Panc1 (cell line): ENCODE measurements around the gene HSPA12A. TPM values are rescaled to one million over a fixed set of nuclear protein-coding genes. Genes with fewer than 3 reads are reported as not detected.

ENCODE experiments used
- ATAC-seq: fragments of 200-7000 bp; cut with Tn5 transposase; 2 replicates; pipeline ENCODE4 v1.9.1; 2020; ENCODE audit warnings: mild to moderate bottlenecking, moderate library complexity
- BruUV-seq: library from RNA; stranded (reverse); fragments of 400-500 nt; replicated peaks from 2 replicates; lab custom pipeline; 2021; lab: Mats Ljungman, UMichigan
- CTCF ChIA-PET: fragments of 300-600 bp; sonication (Branson Sonifier 250); formaldehyde crosslinking; loops from one replicate; lab custom pipeline; 2022; ENCODE audit warnings: antibody characterized with exemption; lab: Charles Lee
- POLR2A ChIA-PET: fragments of 300-600 bp; sonication (Branson Sonifier 250); formaldehyde crosslinking; loops from one replicate; lab custom pipeline; 2022; ENCODE audit warnings: antibody characterized with exemption; lab: Charles Lee
- DNase-seq: peaks from one replicate; pipeline ENCODE4 v3.0.0-alpha.2; 2010; ENCODE audit warnings: low read depth, low spot score
- H3K27ac ChIP-seq: 2 replicates; pipeline ENCODE4 v1.5.1; 2011; ENCODE audit warnings: mild to moderate bottlenecking, low read length, inconsistent platforms
- H3K27me3 ChIP-seq: fragments of 200-500 bp; sonication (Bioruptor generic); 2 replicates; pipeline ENCODE4 v1.6.0; 2014; ENCODE audit warnings: low read length, inconsistent platforms; ENCODE audit not compliant: control insufficient read depth, insufficient read depth
- H3K36me3 ChIP-seq: fragments of 200-500 bp; sonication (Bioruptor generic); 2 replicates; pipeline ENCODE4 v1.5.1; 2014; ENCODE audit warnings: inconsistent platforms, mild to moderate bottlenecking, low read length, moderate library complexity; ENCODE audit not compliant: control insufficient read depth, insufficient read depth
- H3K4me1 ChIP-seq: 2 replicates; pipeline ENCODE4 v1.5.1; 2011; ENCODE audit warnings: inconsistent platforms, mild to moderate bottlenecking, low read length, moderate library complexity; ENCODE audit not compliant: control insufficient read depth, insufficient read depth
- H3K4me3 ChIP-seq, 2 experiments: 2 replicates each; pipeline ENCODE4 v1.5.1; 2011 to 2012; ENCODE audit warnings: low read depth in 2 of 2, low read length in 2 of 2, mild to moderate bottlenecking in 2 of 2, inconsistent platforms in 1 of 2, moderate library complexity in 1 of 2
- H3K9me3 ChIP-seq: fragments of 200-500 bp; sonication (Bioruptor generic); 2 replicates; pipeline ENCODE4 v1.5.1; 2014; ENCODE audit warnings: low read depth, mild to moderate bottlenecking, inconsistent platforms, low read length, moderate library complexity; ENCODE audit not compliant: control insufficient read depth, insufficient read depth
- POLR2AphosphoS5 ChIP-seq: IDR thresholded peaks from 2 replicates; pipeline ENCODE4 v1.6.1; 2012; ENCODE audit warnings: mild to moderate bottlenecking, low read depth, low read length, moderate library complexity
- SIN3A ChIP-seq: IDR thresholded peaks from 2 replicates; pipeline ENCODE4 v1.6.1; 2012; ENCODE audit warnings: low read depth, mild to moderate bottlenecking, low read length, moderate library complexity, borderline replicate concordance; ENCODE audit not compliant: insufficient read depth
- TCF7L2 ChIP-seq: IDR thresholded peaks from 2 replicates; pipeline ENCODE4 v1.6.1; 2011; ENCODE audit warnings: mild to moderate bottlenecking, low read depth, low read length, inconsistent platforms
- in situ Hi-C: cut with HindIII; loops from 2 replicates; pipeline ENCODE4 v1.10.0; 2016; ENCODE audit warnings: low sequenced_read_pairs, low pct_unique_long_range_greater_than_20kb
- intact Hi-C: fragments of 100-400 bp; cut with micrococcal nuclease; formaldehyde crosslinking; loops from one replicate; pipeline ENCODE4 v1.10.0; 2022; ENCODE audit not compliant: unreplicated experiment
- total RNA-seq: library from RNA; stranded (reverse); gene quantifications from one replicate; pipeline ENCODE4 v1.2.1, GENCODE V29; 2021; ENCODE audit not compliant: unreplicated experiment
- TF ChIP-seq, protein P1 (sequence below): fragments of 450-650 bp; IDR thresholded peaks from 2 replicates; pipeline ENCODE4 v1.5.1; 2017; ENCODE audit warnings: mild to moderate bottlenecking
- TF ChIP-seq, protein P2 (sequence below), 2 experiments: IDR thresholded peaks; 2 replicates each; pipeline ENCODE4 v1.6.1; 2011 to 2012; ENCODE audit warnings: low read depth in 2 of 2, control low read depth in 1 of 2, low read length in 1 of 2, mild to moderate bottlenecking in 1 of 2, moderate library complexity in 1 of 2; ENCODE audit not compliant: insufficient read depth in 1 of 2

The HSPA12A gene
- total RNA-seq, 1 experiment from 2014 or later: 7.7 TPM

DNA sequence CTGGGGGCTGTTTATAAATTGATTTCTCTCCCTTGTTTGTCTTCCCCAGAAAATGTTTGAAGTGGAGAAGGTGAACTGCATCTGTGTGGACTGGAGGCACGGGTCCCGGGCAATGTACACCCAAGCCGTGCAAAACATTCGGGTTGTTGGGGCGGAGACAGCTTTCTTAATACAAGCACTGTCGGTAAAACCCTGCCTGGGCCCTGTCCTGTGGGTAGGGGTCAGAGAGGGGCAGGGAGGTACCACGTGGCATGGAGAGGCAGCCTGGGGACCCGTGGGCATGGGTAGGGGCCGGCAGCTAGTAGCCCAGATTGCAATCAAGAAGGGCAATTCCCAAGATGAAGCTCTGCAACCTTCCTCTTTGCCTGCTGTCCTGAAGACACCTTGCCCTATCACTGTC is 115.6 kb downstream of the HSPA12A start:
- TF ChIP-seq, protein P1, sequence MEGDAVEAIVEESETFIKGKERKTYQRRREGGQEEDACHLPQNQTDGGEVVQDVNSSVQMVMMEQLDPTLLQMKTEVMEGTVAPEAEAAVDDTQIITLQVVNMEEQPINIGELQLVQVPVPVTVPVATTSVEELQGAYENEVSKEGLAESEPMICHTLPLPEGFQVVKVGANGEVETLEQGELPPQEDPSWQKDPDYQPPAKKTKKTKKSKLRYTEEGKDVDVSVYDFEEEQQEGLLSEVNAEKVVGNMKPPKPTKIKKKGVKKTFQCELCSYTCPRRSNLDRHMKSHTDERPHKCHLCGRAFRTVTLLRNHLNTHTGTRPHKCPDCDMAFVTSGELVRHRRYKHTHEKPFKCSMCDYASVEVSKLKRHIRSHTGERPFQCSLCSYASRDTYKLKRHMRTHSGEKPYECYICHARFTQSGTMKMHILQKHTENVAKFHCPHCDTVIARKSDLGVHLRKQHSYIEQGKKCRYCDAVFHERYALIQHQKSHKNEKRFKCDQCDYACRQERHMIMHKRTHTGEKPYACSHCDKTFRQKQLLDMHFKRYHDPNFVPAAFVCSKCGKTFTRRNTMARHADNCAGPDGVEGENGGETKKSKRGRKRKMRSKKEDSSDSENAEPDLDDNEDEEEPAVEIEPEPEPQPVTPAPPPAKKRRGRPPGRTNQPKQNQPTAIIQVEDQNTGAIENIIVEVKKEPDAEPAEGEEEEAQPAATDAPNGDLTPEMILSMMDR: no peak
- no peak for TF ChIP-seq TCF7L2

DNA sequence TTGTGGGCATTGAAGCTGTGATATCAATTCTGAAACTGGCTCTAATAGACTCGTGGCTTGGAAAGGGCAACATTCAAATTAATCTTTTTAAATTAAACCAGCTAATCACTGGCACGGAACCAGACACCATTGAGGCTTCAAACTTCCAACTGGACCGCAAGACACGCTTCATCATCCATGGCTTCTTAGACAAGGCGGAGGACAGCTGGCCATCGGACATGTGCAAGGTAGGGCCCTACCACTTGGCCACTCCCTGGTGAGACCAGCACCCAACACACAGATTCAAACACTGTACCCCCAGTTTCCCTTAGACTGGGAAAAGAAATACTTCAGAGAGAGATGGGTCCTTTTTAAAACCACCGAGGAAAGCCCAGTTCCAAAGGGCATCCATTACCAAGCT is 116.5 kb downstream of the HSPA12A start:
- no peak for ATAC-seq

More for the DNA sequence above, 115.6 kb downstream of the HSPA12A start:
- H3K27ac ChIP-seq: no peak overlapping the region
- H3K9me3 ChIP-seq: no peaks in the 10 kb centered on the region
- H3K4me1 ChIP-seq: no peaks in the 10 kb centered on the region
- ChIA-PET POLR2A (interaction anchor here (0.7 kb wide), 1 partner anchor 91 kb away, joined by 3 read pairs; no protein-coding TSS in a partner anchor), CTCF (interaction anchor here (0.6 to 1.5 kb wide), 7 partner anchors 32 to 1432 kb away, joined by 3 to 16 read pairs (median 5); no protein-coding TSS in a partner anchor)
- no peak for DNase-seq
- intact Hi-C loops (loop anchor here (2.0 kb wide), 1 partner anchor 162 kb away; no protein-coding TSS in a partner anchor), in situ Hi-C loops (no loop called here)
- no peak overlapping the region for H3K4me3 ChIP-seq
- no peaks in the 10 kb centered on the region for H3K36me3 ChIP-seq
- no TSS peak for BruUV-seq
- no peak for ATAC-seq
- H3K27me3 ChIP-seq: peaks cover 14% of the 10 kb centered on the region

More for the DNA sequence above, 116.5 kb downstream of the HSPA12A start:
- Histone ChIP-seq H3K4me1 (no peaks in the 10 kb centered on the region), H3K27ac (no peak overlapping the region), H3K9me3 (no peaks in the 10 kb centered on the region), H3K36me3 (no peaks in the 10 kb centered on the region), H3K27me3 (peaks cover 14% of the 10 kb centered on the region), H3K4me3 (no peak overlapping the region)
- DNase-seq: no peak
- no peak for TF ChIP-seq SIN3A
- no peak for TF ChIP-seq POLR2AphosphoS5
- TF ChIP-seq, protein P2, sequence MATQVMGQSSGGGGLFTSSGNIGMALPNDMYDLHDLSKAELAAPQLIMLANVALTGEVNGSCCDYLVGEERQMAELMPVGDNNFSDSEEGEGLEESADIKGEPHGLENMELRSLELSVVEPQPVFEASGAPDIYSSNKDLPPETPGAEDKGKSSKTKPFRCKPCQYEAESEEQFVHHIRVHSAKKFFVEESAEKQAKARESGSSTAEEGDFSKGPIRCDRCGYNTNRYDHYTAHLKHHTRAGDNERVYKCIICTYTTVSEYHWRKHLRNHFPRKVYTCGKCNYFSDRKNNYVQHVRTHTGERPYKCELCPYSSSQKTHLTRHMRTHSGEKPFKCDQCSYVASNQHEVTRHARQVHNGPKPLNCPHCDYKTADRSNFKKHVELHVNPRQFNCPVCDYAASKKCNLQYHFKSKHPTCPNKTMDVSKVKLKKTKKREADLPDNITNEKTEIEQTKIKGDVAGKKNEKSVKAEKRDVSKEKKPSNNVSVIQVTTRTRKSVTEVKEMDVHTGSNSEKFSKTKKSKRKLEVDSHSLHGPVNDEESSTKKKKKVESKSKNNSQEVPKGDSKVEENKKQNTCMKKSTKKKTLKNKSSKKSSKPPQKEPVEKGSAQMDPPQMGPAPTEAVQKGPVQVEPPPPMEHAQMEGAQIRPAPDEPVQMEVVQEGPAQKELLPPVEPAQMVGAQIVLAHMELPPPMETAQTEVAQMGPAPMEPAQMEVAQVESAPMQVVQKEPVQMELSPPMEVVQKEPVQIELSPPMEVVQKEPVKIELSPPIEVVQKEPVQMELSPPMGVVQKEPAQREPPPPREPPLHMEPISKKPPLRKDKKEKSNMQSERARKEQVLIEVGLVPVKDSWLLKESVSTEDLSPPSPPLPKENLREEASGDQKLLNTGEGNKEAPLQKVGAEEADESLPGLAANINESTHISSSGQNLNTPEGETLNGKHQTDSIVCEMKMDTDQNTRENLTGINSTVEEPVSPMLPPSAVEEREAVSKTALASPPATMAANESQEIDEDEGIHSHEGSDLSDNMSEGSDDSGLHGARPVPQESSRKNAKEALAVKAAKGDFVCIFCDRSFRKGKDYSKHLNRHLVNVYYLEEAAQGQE (IDR thresholded peaks at IDR 0.05; ENCODE audit: insufficient read depth in 1 of 2, low read depth in 2 of 2, low read length in 1 of 2): no peak
- TF ChIP-seq TCF7L2: no peak
- TF ChIP-seq, protein P1: no peak
- POLR2A ChIA-PET: no interaction called here
- no TSS peak for BruUV-seq
- CTCF ChIA-PET: no interaction called here
- intact Hi-C loops (loop anchor here (2.0 kb wide), 1 partner anchor 163 kb away; no protein-coding TSS in a partner anchor), in situ Hi-C loops (no loop called here)
